GM19468 (cell line): Measurements from ENCODE around the gene ACCSL.

Experiments
- ATAC-seq: cut with Tn5 transposase; IDR thresholded peaks from one replicate; pipeline ENCODE4 v1.9.1; 2021; ENCODE audit warnings: mild to moderate bottlenecking, moderate library complexity, moderate number of reproducible peaks; ENCODE audit not compliant: unreplicated experiment; ENCODE audit errors: extremely low read depth

ACCSL gene

GRCh38 chr11:44049832-44050231, 2.1 kb downstream of the ACCSL start:
- no peak for ATAC-seq

GRCh38 chr11:44051171-44051570, 3.4 kb downstream of the ACCSL start:
- no peak for ATAC-seq

GRCh38 chr11:44057340-44057739, 9.6 kb downstream of the ACCSL start:
- ATAC-seq = no peak

DNA sequence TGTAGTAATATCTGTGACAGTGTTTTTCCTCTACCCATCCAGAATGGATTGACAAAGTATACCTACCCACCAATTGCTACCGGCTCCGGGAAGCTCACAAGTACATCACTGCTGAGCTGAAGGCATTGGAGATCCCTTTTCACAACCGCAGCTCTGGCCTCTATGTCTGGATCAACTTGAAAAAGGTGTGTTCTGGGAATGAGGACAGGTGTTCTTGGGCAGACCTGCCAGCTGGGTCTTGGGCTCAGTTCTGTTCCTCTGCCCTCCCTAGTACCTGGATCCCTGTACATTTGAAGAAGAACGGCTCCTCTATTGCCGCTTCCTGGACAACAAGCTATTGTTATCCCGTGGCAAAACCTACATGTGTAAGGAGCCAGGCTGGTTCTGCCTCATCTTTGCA, 10.5 kb downstream of the ACCSL start:
- ATAC-seq = no peak

- no peak for ATAC-seq
These were observed 17.4 kb downstream of the ACCSL start for GRCh38 chr11:44065161-44065661.

- peak; percentile 94 for ATAC-seq
These were observed 18.3 kb downstream of the ACCSL start, which contains the start of gene ACCS for GRCh38 chr11:44065841-44066731. Gene ACCS, plus strand, starts transcription at chr11:44066270. Its CDS starts 1,358 bp downstream, at chr11:44067628.

- ATAC-seq = no peak
These were observed 19.0 kb downstream of the ACCSL start for GRCh38 chr11:44066732-44067141.

GRCh38 chr11:44067266-44067665, 19.5 kb downstream of the ACCSL start:
- ATAC-seq = no peak

- no peak for ATAC-seq
These were observed 20.4 kb downstream of the ACCSL start for GRCh38 chr11:44068180-44068579.

DNA sequence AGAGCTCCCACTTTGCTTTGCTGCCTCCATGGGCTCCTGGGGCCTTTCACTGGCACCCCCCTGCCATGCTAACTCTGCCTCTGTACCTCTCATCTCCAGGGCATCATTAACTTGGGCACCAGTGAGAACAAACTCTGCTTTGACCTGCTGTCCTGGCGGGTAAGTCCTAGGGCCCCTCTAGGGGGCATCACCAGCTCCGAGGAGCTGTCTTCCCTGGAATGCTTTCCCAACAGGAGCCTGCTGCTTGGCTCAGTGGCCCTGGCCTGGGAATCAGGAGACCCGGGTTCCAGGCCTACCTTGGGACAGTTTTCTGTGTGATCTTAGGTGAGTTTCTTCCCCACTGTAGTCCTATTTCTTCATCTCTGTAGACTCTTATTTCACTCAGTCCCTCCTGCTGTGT, 23.4 kb downstream of the ACCSL start:
- ATAC-seq = no peak

DNA sequence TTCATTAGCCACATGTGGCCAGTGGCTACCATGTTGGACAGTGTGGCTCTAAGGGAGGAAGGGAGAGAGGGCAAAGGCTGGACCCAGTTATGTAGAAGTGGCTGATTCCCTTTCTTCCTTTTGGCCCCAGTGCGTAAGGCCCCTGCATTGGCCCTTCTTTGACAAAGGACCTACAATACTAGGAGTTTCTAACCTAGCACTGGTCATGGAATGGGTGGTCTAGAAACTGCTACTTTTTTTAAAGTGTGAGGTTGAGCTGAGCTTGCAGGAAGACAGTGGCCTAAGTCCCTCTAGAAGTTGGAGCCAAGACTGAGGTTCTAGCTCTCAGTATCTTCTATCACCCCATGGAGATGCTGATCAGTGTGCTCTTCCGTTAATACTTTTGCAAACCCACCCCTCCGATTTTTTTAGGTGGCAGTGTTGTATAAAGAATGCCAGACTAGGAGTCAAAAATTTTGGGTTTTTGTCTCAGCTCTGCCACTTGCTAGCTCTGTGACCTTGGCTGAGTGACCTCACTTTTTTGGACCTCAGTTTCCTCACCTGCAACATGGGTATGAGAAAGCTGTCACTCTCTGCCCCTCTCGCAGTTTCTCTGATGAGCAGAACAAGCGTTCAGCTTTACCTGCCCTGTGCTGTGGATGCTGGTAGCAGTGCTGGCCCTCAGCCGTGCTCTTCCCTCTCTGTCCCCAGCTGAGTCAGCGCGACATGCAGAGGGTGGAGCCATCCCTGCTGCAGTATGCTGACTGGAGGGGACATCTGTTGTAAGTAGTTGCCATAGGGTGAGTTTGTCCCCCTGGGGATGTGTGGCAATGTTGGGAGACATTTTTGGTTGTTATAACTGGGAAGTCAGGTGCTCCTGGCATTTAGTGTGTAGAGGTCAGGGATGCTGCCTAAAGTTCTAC, 25.2 kb downstream of the ACCSL start:
- no peak for ATAC-seq

DNA sequence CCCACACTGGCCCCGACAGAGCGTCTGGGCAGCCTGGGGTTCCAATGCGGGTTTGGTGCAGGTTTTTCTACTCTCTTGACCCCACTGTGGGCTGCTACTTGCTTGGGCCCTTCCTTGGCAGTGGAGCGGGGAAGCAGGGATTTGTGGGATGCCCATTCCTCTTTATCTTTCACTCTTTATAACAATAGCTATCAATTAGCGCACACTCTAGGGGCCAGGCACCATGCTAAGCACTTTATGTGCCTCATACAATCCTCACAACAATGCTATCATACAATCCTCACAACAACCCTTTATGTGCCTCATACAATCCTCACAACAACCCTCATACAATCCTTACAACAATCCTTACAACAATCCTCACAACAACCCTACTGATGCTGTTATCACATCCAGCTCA, 31.0 kb downstream of the ACCSL start:
- no peak for ATAC-seq

- no peak for ATAC-seq
These were observed 31.6 kb downstream of the ACCSL start for GRCh38 chr11:44079376-44079775.

- no peak for ATAC-seq
These were observed 33.2 kb downstream of the ACCSL start for GRCh38 chr11:44080951-44081350.

DNA sequence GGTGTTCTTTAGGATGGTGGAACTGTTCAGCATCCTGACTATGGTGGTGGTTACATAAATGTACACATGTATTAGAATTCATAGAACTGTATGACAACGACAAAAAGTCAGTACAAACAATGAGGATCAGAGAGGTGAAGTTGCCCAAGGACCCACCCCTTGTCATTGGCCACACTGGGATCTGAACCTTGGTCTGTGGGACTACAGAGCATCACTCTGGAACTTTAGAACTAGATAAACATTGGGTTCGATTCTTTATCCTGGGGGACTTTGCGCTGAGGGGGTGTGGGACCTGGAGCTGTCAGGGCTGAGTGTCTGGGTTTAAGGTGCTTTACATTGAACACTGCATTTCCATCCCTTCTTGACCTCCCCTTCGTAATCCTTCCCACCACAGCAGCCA, 34.9 kb downstream of the ACCSL start:
- ATAC-seq = no peak

- no peak for ATAC-seq
These were observed 35.7 kb downstream of the ACCSL start for GRCh38 chr11:44083433-44083832.

GRCh38 chr11:44083906-44084305, 36.1 kb downstream of the ACCSL start:
- no peak for ATAC-seq

DNA sequence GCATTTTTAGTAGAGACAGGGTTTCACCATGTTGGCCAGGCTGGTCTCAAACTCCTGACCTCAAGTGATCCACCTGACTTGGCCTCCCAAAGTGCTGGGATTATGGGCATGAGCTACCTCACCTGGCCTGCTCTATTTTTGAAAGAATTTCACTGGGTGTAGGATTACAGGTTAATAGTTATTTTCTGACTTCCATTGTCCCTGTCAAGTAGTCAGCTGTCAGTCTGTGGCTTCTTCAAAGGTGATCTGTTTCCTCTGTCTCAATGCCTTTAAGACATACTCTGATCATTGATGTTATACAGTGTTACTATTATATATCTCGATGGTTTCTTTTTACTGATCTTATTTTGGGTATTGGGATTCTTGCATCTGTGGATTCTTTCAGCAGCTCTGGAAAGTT, 37.5 kb downstream of the ACCSL start:
- ATAC-seq = no peak

DNA sequence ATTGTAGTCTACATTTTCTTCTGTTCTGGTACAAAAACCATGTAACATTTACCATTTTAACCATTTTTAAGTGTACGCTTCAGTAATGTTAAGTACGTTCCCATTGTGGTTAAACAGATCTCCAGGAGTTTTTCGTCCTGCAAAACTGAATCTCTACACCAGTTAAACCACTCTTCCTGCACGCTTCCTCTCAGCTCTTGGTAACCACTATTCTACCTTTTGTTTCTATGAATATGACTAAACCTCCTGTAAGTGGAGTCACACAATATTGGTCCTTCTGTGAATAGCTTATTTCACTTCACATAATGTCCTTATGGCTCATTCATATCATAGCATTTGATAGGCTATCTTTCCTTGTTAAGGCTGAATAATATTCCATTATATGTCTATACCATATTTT, 40.6 kb downstream of the ACCSL start:
- ATAC-seq = no peak

DNA sequence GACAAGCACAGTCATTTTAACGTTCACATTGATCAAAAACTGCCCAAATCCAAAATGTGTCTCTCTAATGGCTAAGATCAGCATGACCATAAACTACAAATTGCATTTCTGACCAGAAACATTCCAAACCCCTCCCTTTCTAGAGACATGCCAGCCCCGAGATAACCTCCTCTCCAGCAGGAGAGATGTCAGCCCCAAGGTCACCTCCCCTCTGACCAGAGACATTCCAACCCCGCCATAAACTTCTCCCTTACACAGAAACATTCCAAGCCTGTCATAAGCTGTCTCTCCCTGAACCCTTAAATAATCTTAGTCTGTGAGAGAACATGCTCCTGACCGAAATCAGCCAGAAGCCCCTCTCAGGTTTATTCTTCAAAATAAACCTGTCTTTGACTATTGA, 41.1 kb downstream of the ACCSL start:
- no peak for ATAC-seq

- no peak for ATAC-seq
These were observed 42.8 kb downstream of the ACCSL start for GRCh38 chr11:44090539-44090938.
